GM10266 (cell line): ENCODE results near the gene UVRAG.
"Not testable (repeated sequence)": the region's sequence is repeated elsewhere in the genome, so short reads cannot be mapped to it uniquely, and the experiment has no call there.

Experiments used
- DNase-seq: peaks from one replicate; pipeline ENCODE4 v3.0.0; 2012; ENCODE audit errors: extremely low spot score
- TF ChIP-seq, protein P1 (sequence below): IDR thresholded peaks from 2 replicates; pipeline ENCODE4 v1.5.1; 2012; ENCODE audit warnings: mild to moderate bottlenecking, low read depth; ENCODE audit not compliant: control insufficient read depth, insufficient read depth; ENCODE audit errors: missing control alignments

The UVRAG gene

GRCh38 chr11:75959540-75959939 lies 144.5 kb downstream of the UVRAG start:
- no peak for DNase-seq
- TF ChIP-seq, protein P1, sequence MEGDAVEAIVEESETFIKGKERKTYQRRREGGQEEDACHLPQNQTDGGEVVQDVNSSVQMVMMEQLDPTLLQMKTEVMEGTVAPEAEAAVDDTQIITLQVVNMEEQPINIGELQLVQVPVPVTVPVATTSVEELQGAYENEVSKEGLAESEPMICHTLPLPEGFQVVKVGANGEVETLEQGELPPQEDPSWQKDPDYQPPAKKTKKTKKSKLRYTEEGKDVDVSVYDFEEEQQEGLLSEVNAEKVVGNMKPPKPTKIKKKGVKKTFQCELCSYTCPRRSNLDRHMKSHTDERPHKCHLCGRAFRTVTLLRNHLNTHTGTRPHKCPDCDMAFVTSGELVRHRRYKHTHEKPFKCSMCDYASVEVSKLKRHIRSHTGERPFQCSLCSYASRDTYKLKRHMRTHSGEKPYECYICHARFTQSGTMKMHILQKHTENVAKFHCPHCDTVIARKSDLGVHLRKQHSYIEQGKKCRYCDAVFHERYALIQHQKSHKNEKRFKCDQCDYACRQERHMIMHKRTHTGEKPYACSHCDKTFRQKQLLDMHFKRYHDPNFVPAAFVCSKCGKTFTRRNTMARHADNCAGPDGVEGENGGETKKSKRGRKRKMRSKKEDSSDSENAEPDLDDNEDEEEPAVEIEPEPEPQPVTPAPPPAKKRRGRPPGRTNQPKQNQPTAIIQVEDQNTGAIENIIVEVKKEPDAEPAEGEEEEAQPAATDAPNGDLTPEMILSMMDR = no peak

- no peak for DNase-seq
- TF ChIP-seq, protein P1 = no peak
Observed at GRCh38 chr11:75964071-75964470, 149.1 kb downstream of the UVRAG start.

- DNase-seq = no peak
- TF ChIP-seq, protein P1 = no peak
Observed at GRCh38 chr11:75966537-75967287, 151.7 kb downstream of the UVRAG start.

GRCh38 chr11:75968021-75968625 lies 153.1 kb downstream of the UVRAG start:
- TF ChIP-seq, protein P1 = no peak
- no peak for DNase-seq

- DNase-seq = no peak
- TF ChIP-seq, protein P1 = no peak
Observed at GRCh38 chr11:75969626-75970308, 154.8 kb downstream of the UVRAG start.

GRCh38 chr11:75973710-75974109 lies 158.7 kb downstream of the UVRAG start:
- DNase-seq = not testable (repeated sequence)

- not testable (repeated sequence) for DNase-seq
Observed at GRCh38 chr11:75979075-75979474, 164.1 kb downstream of the UVRAG start.

GRCh38 chr11:75979479-75980027 lies 164.5 kb downstream of the UVRAG start:
- not testable (repeated sequence) for DNase-seq
